ENCODE data around the gene KSR1.

Gene KSR1

DNA sequence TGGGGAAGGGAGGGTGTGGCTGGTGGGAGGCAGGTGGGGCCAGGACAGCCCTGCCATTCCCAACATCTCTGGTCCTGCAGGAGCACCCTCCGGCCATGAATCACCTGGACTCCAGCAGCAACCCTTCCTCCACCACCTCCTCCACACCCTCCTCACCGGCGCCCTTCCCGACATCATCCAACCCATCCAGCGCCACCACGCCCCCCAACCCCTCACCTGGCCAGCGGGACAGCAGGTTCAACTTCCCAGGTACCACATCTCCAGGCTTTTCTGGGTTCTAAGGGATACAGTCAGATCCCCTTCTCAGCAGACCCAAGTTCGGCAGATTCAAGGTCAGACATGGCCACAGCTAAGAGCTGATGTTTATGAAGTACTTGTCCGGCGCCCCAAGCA lies 140.9 kb downstream of the KSR1 start:
- no peak overlapping the region for H3K4me3 ChIP-seq (ENCODE audit: low read depth, low read length)
- TF ChIP-seq, protein P1, sequence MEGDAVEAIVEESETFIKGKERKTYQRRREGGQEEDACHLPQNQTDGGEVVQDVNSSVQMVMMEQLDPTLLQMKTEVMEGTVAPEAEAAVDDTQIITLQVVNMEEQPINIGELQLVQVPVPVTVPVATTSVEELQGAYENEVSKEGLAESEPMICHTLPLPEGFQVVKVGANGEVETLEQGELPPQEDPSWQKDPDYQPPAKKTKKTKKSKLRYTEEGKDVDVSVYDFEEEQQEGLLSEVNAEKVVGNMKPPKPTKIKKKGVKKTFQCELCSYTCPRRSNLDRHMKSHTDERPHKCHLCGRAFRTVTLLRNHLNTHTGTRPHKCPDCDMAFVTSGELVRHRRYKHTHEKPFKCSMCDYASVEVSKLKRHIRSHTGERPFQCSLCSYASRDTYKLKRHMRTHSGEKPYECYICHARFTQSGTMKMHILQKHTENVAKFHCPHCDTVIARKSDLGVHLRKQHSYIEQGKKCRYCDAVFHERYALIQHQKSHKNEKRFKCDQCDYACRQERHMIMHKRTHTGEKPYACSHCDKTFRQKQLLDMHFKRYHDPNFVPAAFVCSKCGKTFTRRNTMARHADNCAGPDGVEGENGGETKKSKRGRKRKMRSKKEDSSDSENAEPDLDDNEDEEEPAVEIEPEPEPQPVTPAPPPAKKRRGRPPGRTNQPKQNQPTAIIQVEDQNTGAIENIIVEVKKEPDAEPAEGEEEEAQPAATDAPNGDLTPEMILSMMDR (conservative IDR thresholded peaks at IDR 0.05; ENCODE audit: low read depth, low read length), result no peak
- DNase-seq (ENCODE audit: low read depth), result no peak

DNA sequence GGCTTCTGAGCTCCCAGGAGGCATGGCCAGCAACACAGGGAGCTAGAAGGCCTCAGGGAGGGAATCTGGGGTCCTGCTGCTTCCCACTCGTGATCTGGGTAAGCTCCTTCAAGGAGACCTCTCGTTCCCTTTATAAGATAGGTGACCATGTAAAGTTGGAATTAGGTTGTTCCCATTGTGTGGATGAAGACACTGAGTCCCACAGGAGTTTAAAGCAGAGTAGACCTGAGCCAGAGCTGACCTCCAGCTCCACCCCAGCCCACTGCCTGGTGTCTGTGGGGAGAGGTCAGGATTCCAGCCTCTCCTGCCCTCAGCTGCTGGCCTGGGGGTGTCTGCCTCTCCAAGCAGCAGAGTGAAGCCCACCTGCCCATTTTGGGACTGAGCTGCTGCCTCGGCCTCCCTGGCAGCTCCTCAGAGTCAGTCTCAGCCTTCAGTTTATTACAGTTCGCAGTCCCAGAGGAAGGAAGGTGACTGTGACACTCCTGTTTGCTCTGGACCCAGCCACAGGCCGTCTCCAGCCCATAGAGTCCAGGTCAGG lies 141.6 kb downstream of the KSR1 start:
- H3K4me3 ChIP-seq (ENCODE audit: low read depth, low read length), result no peak overlapping the region
- TF ChIP-seq, protein P1 (conservative IDR thresholded peaks at IDR 0.05; ENCODE audit: low read depth, low read length), result no peak
- DNase-seq (ENCODE audit: low read depth), result no peak

DNA sequence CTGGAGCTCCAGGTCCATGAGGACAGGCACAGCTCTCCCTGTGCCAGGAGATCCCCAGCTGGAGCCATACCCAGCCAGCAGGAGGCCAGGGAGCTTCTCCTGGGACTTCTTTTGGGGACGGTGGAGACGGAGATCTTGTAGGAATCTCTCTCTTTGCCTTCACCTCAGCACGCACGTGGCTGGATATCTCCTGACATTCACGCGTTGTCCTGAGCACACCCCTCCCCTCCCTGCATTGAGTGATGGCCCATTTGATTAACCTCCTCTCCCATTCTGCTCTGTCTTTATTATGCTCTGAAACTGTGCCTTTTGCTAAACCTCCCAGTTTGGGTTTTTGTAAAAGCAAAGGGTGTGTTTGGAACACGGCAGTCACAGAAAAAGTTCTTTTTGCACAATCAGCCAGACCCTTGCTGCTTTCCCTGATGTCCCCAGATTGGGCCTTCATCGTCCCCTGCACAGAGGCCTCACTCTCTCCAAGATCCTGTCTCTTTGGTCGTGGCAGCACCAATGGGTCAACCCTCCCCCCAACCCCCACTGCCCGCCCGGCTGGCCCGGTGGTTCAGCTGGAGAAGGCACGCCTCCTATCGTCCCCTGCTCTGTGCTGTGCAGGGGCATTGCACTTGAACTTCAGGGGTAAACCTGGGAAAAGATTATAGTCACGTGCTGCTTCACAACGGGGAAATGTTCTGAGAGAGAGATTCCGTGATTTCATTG lies 142.2 kb downstream of the KSR1 start:
- TF ChIP-seq, protein P1 (conservative IDR thresholded peaks at IDR 0.05; ENCODE audit: low read depth, low read length), result no peak
- DNase-seq (ENCODE audit: low read depth), result no peak
- no peak overlapping the region for H3K4me3 ChIP-seq (ENCODE audit: low read depth, low read length)

DNA sequence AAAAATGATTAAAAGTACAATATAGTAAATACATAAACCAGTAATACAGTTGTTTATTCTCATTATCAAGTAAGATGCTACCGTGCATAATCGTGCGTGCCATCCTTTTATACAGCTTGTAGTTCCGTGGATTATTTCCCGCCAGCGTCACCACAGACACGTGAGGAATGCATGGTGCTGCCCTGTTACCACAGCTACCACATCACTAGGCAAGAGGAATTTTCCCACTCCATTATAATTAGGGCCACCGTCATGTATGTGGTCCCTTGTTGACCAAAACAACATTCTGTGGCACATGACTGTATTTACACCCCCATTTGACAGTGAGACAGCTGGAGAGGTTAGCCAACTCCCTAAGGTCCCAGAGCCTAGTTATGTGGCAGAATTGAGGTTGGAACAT lies 144.2 kb downstream of the KSR1 start:
- DNase-seq (ENCODE audit: low read depth), result no peak
- TF ChIP-seq, protein P1 (conservative IDR thresholded peaks at IDR 0.05; ENCODE audit: low read depth, low read length), result no peak
- no peak overlapping the region for H3K4me3 ChIP-seq (ENCODE audit: low read depth, low read length)

DNA sequence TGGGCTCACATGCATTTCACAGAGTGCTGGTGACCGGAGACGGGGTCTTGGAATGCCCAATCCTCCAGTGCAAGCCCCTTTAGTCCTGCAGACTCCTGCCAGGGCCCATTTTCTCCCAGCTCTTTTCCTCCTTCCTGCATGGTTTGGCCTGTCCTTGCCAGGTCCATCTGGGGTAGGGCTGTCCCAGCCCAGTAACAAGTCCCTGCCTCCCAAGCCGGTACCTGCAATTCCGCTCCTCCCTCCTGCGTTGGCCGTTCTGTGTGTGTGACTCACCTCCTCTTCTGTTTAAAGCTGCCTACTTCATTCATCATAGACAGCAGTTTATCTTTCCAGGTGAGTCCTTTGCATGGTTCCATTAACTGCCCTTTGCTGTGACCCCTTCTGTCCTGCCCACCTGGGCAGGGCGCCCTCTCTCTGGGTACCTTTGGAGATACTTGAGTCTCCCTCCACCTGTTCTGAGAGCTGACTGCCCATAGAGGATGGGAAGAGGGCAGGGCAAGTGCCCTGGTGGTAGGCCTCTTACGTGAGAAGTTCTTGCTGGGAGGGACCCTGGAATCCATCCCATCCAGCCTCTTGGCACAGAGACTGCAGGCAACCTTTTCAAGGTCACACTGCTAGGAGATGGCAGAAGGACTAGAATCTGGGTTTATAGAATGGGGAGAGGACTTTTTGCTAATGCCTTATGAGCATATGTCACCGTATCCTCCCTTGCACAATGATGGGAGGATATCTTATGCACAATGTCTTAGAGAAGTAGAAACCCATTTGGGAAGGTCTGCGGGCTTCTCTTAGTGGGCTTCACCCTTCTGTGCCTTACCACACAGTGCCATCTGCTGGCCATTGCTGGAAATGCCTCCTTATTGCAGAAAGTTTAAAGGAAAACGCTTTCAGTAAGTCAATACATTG lies 145.1 kb downstream of the KSR1 start:
- DNase-seq (ENCODE audit: low read depth), result peak; percentile 89
- TF ChIP-seq, protein P1 (conservative IDR thresholded peaks at IDR 0.05; ENCODE audit: low read depth, low read length), result peak; percentile 96
- no peak overlapping the region for H3K4me3 ChIP-seq (ENCODE audit: low read depth, low read length)

DNA sequence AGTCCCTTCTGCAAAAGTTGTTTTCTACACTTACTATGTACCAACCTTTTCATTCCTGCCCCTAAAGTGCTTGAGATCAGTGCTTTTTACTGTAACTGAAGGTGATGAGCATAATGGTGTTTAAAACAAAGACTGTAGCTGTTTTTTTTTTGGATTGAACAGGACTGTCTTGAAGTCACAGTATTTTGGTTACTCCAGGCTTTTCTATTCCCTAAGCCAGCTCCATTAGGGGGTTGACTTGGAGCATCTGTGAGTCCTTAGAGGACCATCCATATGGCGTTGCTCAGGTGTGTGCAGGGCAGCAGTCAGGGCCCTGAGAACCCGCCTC lies 145.7 kb downstream of the KSR1 start:
- TF ChIP-seq, protein P1 (conservative IDR thresholded peaks at IDR 0.05; ENCODE audit: low read depth, low read length), result no peak
- no peak overlapping the region for H3K4me3 ChIP-seq (ENCODE audit: low read depth, low read length)
- DNase-seq (ENCODE audit: low read depth), result no peak
